GM10266 (cell line): ENCODE results near the gene RPA1.

Experiments used
- DNase-seq: peaks from one replicate; pipeline ENCODE4 v3.0.0; 2012; ENCODE audit errors: extremely low spot score
- TF ChIP-seq, protein P1 (sequence below): IDR thresholded peaks from 2 replicates; pipeline ENCODE4 v1.5.1; 2012; ENCODE audit warnings: mild to moderate bottlenecking, low read depth; ENCODE audit not compliant: control insufficient read depth, insufficient read depth; ENCODE audit errors: missing control alignments

Gene RPA1

DNA sequence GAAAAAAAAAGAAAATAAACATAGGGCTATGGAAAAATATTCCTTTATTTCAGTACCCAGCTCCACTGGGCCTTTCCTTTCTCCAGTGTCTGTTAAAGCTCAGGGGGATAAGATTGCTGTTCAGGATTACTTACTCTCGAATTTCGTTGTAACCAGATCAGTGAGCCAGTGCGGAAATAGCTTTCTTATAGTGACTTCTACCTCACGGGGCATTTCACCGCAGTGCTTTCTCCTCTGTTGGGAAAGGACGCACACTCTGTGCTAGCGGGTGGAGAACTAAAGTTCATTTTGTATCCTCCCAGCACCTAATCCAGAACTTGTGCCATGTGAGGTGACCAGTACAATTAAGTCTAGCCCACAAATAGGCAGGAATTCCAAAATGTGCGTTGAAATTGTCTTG lies 38.3 kb downstream of the RPA1 start:
- TF ChIP-seq, protein P1, sequence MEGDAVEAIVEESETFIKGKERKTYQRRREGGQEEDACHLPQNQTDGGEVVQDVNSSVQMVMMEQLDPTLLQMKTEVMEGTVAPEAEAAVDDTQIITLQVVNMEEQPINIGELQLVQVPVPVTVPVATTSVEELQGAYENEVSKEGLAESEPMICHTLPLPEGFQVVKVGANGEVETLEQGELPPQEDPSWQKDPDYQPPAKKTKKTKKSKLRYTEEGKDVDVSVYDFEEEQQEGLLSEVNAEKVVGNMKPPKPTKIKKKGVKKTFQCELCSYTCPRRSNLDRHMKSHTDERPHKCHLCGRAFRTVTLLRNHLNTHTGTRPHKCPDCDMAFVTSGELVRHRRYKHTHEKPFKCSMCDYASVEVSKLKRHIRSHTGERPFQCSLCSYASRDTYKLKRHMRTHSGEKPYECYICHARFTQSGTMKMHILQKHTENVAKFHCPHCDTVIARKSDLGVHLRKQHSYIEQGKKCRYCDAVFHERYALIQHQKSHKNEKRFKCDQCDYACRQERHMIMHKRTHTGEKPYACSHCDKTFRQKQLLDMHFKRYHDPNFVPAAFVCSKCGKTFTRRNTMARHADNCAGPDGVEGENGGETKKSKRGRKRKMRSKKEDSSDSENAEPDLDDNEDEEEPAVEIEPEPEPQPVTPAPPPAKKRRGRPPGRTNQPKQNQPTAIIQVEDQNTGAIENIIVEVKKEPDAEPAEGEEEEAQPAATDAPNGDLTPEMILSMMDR: no peak
- no peak for DNase-seq

DNA sequence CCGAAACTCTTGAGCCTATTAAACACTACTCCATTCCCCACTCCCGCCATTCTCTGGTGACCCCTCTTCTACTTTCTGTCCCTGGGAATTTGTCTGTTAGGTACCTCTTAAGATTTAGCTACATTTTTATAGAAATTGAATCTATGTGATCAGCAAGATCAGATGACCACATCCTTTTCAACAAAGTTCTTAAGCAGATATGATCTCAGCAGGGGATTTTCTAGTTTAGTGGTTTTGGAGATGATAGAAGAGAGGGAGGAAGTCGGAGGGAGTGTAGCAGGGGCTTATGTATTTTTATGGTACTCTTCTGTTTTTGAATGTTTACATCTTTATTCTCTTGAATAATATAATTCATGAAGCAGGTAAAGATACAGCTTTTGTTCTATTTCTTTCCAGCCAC lies 40.8 kb downstream of the RPA1 start:
- DNase-seq: peak; percentile 40
- TF ChIP-seq, protein P1: no peak

DNA sequence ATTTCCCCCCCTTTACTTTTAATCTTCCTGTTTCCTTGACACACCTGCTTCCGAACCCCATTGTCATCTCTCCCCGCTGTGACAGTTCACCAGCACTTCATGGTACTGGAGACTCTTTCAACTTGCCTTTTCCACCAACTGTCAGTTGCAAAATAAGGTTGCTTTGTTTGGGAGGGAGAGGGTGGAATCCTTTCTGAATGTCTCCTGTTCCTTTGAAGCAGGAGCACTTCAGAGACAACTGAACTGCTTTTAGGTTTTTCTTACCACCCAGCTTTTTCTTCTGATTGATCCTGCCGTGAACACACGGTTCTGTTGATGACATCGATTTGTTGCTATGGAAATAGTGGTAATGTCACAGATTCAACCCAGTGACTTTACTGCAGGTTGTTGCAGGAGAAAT lies 42.0 kb downstream of the RPA1 start:
- TF ChIP-seq, protein P1: no peak
- DNase-seq: no peak

DNA sequence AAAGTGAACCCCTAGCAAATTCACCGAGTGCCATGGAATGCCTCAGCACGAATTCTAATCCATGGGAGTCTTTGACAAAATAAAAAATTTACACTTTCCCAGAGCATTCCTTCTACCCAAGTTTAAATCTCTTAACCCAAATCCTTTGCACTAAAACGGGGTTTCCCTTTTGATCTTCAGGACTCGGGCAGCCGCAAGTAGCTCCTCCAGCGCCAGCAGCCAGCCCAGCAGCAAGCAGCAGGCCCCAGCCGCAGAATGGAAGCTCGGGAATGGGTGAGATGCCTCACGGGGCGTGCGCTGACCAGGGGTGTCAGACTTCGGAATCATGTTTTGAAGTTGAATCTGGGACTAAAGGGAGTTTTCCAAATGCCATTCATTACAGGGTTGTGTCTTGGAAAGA lies 42.4 kb downstream of the RPA1 start:
- TF ChIP-seq, protein P1: no peak
- DNase-seq: no peak

DNA sequence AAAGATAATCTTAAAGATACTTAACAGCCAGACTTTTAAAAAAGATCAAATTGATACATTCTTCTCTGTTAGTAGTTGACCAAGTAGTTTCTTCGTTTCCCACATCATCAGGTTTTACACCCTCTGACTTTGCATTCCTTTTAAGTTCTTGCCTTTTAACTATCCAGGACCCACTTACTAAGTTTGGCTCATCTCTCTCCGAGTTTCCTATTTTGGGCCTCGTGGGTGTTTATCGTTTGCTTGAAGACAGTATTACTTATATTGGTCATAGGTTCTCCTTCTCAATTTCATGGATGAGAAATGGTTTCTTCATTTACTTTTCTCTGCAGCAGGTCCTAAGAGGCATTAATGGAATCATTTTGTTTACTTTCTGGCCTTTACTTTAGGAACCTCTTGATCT lies 43.2 kb downstream of the RPA1 start:
- TF ChIP-seq, protein P1: no peak
- DNase-seq: peak; percentile 30

DNA sequence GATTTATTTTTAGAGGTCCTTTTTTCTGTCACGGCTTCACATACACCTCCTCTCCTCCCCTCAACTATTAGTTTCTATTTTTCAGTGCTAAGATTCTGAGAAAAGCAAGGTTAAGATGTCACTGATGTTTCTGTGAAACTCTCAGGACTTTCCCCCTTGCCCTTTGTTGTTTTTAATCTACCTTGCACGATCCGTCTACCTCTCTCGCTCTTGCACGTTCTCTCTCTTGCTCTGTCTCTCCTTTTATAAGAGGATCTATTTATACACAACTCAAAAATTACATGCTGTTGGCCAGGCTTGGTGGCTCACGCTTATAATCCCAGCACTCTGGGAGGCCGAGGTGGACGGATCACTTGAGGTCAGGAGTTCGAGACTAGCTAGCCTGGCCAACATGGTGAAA lies 43.6 kb downstream of the RPA1 start:
- TF ChIP-seq, protein P1: no peak
- peak; percentile 67 for DNase-seq

DNA sequence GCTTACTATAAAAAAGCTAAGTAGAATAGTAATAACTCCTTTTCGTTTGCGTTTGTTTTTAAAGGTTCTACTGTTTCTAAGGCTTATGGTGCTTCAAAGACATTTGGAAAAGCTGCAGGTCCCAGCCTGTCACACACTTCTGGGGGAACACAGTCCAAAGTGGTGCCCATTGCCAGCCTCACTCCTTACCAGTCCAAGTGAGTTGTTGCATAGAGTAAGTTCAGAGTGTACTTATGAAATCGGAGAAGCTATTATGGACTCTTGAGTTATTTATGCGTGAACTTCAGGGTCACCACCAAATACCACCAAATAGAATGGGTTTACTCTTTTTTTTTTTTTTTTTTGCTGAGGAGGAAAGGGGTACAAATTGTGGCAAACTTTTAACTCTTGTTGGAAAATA lies 45.8 kb downstream of the RPA1 start:
- no peak for DNase-seq
- TF ChIP-seq, protein P1: no peak
